Stimulated activated CD4-positive, alpha-beta T cell treated with anti-CD3 and anti-CD28 coated beads, Interleukin-4, amount 100 ng/mL, for 24 hours (primary cell): ENCODE measurements around the gene ZAR1L.

ENCODE experiments used
- DNase-seq: peaks from one replicate; pipeline ENCODE4 v3.0.0-alpha.2; 2020

The ZAR1L gene

GRCh38 chr13:32254416-32254815 is 60.7 kb downstream of the ZAR1L start:
- DNase-seq: no peak

- no peak for DNase-seq
Measured at GRCh38 chr13:32253911-32254399, 61.2 kb downstream of the ZAR1L start.
